Heart left ventricle (tissue), 13 donors: Measurements from ENCODE around the gene CCSER2.

ENCODE experiments used
- CTCF ChIP-seq, 12 donors: fragments of 200-600 bp; sonication (generic) in 4 of 12; IDR thresholded peaks; one replicate each; pipeline versions ENCODE4 v1.5.0 to v1.8.0; 2018 to 2022; ENCODE audit warnings: antibody characterized with exemption in 12 of 12, mild to moderate bottlenecking in 5 of 12
- POLR2A ChIP-seq, 2 donors: fragments of 450-650 bp; IDR thresholded peaks; one replicate each; pipeline ENCODE4 v1.6.1; 2017; ENCODE audit warnings: antibody characterized with exemption in 2 of 2, mild to moderate bottlenecking in 2 of 2, moderate library complexity in 2 of 2
- donor health status: ischemic (EF 13 %, LVEDD 7.1; RV severe dilation, severe dysfunction).
- donor health status: DM: no; HTN: yes; CAD: no.
- donor health status: DM: no; HTN: no; CAD: no.
- donor health status: ischemic (EF 25% LVEDD 6.9; RV normal size, moderate dysfunction).
- donor health status: ischemic (EF 25% LVEDD 5.7; RV mildly dilated, moderate dysfunction).
- donor health status: ischemic (EF 35%, LVEDD 5.7; RV mildly dilated, moderate dysfunction).
- donor health status: nonischemic (EF 11% LVEDD 7.7; RV severe dilation, severe dysfunction).
- donor health status: DM: yes; HTN: yes; CAD: no.
- donor health status: PGD.
- donor health status: ischemic (EF 29% LVEDD 5.4; RV normal size, mild dysfunction).
- donor health status: nonischemic (EF 23%, LVEDD 6.1; RV moderate dilation, normal function).

- TF ChIP-seq CTCF (IDR thresholded peaks at IDR 0.05) (no peak), POLR2A (IDR thresholded peaks at IDR 0.05) (no peak)
Measured at GRCh38 chr10:84334811-84335210, 6.4 kb downstream of the CCSER2 start.
